Measurements from ENCODE around the gene SORBS1.

Gene SORBS1

DNA sequence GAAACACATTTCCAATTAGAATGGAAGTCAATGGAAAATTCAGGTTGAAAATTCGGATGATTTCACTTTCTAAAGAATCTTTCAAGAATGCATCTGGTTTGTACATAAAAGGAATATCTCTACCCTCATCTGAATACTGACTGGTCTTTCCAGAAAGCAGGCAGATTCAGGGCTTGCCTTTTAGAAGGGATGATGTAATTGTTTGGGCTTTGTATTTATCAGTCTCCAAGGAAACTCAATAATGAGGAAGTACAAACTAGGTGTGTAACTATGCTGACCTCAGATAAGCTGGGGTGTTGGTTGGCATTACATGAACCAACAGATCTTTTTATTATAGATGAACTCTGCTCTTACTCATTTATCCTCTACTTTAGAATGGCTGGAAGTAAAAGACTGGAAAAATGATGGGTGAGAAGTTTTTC is 294.5 kb downstream of the SORBS1 start:
- no peak for DNase-seq (ENCODE audit: low read depth)

- no peak for DNase-seq (ENCODE audit: low read depth)
Observed at GRCh38 chr10:95265572-95265971, 295.6 kb downstream of the SORBS1 start.

DNA sequence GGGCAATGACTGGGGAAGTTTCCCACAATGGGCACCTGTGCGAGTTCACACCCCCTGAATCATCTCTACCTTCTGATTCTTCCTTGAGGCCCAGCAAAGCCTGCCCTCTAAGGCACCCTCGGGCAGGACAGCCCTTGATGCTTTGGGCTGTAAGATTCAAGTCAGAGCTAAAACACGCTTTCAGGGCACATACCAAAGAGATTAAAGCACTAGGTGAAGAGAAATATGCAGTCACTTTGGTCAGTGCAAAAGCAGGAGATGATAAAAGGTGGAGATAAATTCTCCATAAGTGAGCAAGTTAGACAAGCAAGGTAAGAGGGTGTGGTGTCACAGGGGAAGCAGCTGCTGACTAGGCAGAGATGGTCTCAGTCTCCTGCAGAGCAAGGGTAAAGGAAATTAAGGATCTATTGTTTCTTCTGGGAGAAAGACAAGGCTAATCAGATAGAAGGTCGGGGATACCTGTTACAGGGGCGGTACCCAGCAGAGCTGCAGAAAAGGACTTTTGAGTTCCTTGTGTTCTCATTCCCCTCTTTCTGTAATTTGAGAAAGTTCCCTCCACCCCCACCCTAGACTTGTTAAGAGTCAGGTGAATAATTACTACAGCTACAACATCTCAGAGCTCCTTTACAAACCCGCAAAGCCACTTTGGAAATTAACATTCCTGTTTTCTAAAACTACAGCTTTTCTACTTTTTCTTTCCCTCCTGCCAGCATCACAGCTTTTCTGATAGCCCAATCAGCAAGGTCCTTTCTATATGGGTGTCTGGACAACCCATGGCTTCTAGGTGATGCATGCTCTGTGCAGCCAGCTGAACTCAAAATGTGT is 296.7 kb downstream of the SORBS1 start:
- no peak for DNase-seq (ENCODE audit: low read depth)

DNA sequence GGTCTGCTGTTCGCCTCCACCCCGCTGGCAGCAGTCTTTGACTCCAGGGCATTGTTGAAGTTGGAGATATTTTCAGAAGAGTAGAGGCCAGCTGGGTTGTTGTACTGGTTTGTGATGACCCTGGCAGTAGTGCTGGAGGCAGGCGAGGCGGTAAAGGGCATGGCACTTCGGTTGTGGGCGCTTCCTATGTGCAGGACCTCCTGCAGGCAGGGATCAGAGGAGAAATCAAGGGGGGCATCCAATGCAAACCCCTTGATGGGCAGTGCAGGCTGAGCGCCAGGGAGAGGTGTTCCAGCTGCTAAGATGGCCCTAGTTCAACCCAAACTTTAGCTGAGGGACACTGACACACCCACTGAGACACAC is 297.3 kb downstream of the SORBS1 start:
- no peak for DNase-seq (ENCODE audit: low read depth)

GRCh38 chr10:95262763-95263518 is 298.2 kb downstream of the SORBS1 start:
- no peak for DNase-seq (ENCODE audit: low read depth)

DNA sequence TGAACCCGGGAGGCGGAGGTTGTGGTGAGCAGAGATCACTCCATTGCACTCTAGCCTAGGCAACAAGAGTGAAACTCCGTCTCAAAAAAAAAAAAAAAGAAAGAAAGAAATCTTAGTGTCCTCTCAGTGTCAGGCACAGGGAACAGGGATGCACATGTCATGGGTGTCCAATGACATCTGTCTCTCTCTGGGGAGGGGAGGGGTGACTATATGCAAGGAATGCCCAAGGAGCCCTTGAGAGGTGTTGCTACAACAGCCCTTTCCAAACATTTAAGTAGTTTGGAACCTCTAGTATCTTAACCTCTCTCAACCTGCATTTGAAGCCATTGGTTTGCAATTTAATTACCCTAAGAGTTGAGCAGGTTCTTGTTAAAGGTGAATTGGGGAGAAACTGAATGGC is 299.2 kb downstream of the SORBS1 start:
- no peak for DNase-seq (ENCODE audit: low read depth)

All from T follicular helper cell (primary cell).